ENCODE results near the gene ATG101.
"Not testable (repeated sequence)": the region's sequence is repeated elsewhere in the genome, so short reads cannot be mapped to it uniquely, and the experiment has no call there.

Gene ATG101

GRCh38 chr12:52116222-52117125 is 46.7 kb downstream of the ATG101 start:
- peak; percentile 89 for DNase-seq

GRCh38 chr12:52117806-52118475 is 48.2 kb downstream of the ATG101 start:
- not testable (repeated sequence) for DNase-seq

- DNase-seq = peak; percentile 81
These were observed 49.8 kb downstream of the ATG101 start for GRCh38 chr12:52119398-52120254.

- DNase-seq = no peak
These were observed 51.4 kb downstream of the ATG101 start for GRCh38 chr12:52120951-52121823.

- DNase-seq = peak; percentile 88
These were observed 52.2 kb downstream of the ATG101 start for GRCh38 chr12:52121824-52122539.

- DNase-seq = no peak
These were observed 52.7 kb downstream of the ATG101 start for GRCh38 chr12:52122540-52122871.

GRCh38 chr12:52122904-52123303 is 53.1 kb downstream of the ATG101 start:
- DNase-seq = no peak

- no peak for DNase-seq
These were observed 53.9 kb downstream of the ATG101 start for GRCh38 chr12:52123487-52124186.

GRCh38 chr12:52125476-52125900 is 55.7 kb downstream of the ATG101 start:
- no peak for DNase-seq

- no peak for DNase-seq
These were observed 56.3 kb downstream of the ATG101 start for GRCh38 chr12:52126050-52126604.
